GM10248 (cell line): ENCODE data around the gene LETM1.

ENCODE experiments used
- CTCF ChIA-PET: fragments of 300-600 bp; sonication (Branson Sonifier 250); formaldehyde crosslinking; extraction: SDS; loops from one replicate; lab custom pipeline; 2021; ENCODE audit warnings: antibody characterized with exemption; lab: Yijun Ruan, JAX
- POLR2A ChIA-PET: fragments of 350-650 bp; sonication (Branson Sonifier 250); formaldehyde crosslinking; extraction: SDS; loops from one replicate; lab custom pipeline; 2020; ENCODE audit warnings: antibody characterized with exemption; lab: Yijun Ruan, JAX
- DNase-seq: peaks from one replicate; pipeline ENCODE4 v3.0.0; 2012; ENCODE audit errors: extremely low spot score
- TF ChIP-seq, protein P1 (sequence below): IDR thresholded peaks from 2 replicates; pipeline ENCODE4 v1.5.1; 2012; ENCODE audit warnings: mild to moderate bottlenecking, low read depth; ENCODE audit errors: extremely low read depth, missing control alignments, control extremely low read depth

Gene LETM1

DNA sequence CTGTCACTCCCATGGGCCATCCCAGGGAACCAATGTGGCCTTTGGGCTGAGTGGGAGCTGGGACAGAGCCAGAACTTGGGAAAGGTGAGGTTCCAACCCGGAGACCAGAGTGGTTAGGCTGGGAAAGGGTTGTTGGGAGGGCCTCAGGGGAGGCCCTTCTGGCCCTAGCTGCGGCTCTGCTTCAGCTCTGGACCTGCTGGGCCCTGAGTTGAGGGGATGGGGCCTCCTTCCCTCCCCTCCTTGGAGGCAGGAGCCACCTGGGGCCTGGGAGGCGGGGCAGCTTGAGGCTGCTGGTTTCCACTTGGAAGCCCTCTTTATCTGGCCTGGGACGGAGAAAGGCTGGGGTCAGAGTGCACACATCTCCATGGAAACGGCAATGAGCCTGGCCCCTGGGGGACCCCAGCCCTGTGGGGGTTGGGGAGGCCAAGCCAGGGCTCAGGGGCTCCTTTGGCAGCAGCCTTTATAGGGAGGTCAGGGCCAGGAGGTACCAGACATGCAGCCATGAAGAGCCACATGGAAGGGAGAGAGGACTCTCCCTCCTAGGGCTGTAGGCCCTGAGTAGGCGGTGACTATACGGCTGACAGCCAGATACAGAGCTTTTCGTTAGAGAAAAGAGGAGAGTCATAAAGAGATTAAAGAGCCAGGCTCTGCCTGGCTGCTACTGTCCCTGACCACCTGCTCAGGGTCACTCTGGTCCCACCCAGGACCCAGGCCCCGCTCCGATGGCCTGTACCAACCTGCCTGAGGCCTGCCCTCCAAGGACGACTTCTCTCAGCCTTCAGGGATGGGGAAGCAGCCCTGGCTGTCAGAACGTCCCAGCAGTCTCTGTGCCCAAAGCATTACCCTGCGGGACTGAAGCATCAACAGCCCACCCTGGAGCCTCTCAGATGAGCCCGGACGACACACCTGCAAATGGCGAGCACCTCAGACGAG lies 8.4 kb upstream of the LETM1 start:
- TF ChIP-seq, protein P1, sequence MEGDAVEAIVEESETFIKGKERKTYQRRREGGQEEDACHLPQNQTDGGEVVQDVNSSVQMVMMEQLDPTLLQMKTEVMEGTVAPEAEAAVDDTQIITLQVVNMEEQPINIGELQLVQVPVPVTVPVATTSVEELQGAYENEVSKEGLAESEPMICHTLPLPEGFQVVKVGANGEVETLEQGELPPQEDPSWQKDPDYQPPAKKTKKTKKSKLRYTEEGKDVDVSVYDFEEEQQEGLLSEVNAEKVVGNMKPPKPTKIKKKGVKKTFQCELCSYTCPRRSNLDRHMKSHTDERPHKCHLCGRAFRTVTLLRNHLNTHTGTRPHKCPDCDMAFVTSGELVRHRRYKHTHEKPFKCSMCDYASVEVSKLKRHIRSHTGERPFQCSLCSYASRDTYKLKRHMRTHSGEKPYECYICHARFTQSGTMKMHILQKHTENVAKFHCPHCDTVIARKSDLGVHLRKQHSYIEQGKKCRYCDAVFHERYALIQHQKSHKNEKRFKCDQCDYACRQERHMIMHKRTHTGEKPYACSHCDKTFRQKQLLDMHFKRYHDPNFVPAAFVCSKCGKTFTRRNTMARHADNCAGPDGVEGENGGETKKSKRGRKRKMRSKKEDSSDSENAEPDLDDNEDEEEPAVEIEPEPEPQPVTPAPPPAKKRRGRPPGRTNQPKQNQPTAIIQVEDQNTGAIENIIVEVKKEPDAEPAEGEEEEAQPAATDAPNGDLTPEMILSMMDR: no peak
- CTCF ChIA-PET: interaction anchor here (3.8 kb wide), 1 partner anchor 35 kb away, joined by 15 read pairs; no protein-coding TSS in a partner anchor
- no peak for DNase-seq
- POLR2A ChIA-PET: no interaction called here

DNA sequence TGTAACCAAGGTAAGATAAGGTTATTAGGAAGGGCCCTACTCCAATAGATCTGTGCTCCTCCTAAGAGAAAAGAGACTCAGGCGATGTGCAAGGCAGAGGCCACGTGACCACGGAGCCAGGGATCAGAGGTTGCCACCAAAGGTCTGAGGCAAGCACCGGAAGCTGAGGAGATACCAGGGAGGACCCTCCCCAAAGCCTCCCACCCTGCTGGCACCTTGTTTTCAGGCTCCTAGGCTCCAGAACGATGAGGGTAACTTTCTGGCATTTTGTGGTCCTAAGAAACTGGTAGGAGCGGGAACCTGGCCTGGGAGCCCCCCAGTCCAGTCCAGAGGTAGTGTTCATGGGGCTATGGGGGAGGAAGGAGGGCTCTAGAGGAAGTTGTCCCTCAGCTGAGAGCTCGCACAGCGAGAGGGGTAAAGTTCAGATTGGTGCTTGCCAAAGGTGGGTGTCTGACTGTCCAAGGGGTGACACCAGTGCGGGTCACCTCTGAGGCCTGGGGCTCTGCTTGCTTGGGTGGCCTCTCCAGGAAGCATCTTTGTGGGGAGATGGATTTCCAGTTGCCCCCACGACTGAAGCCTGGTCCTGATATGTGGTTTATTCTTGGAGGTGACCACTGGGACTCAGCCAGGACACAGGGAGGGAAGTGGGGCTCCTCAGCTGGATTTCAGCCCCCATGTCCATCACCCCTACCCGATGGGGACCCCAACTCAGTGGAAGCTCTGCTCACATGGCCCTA lies 7.5 kb upstream of the LETM1 start:
- ChIA-PET POLR2A (no interaction called here), CTCF (interaction anchor here (3.8 kb wide), 1 partner anchor 36 kb away, joined by 15 read pairs; no protein-coding TSS in a partner anchor)
- no peak for DNase-seq
- TF ChIP-seq, protein P1: no peak

DNA sequence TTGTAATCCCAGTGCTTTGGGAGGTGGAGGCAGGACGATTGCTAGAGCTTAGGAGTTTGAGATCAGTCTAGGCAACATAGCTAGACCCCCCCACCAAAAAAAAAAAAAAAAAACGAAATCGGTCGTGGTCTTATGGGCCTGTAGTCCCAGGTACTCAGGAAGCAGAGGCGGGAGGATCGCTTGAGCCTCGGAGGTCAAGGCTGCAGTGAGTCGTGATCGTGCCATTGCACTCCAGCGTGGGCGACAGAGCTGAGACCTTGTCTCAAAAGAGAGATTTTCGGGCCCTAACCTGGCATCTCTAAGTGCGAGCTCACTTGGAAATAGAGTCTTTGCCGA lies 7.0 kb upstream of the LETM1 start:
- no peak for DNase-seq
- CTCF ChIA-PET: interaction anchor here (3.8 kb wide), 1 partner anchor 37 kb away, joined by 15 read pairs; no protein-coding TSS in a partner anchor
- POLR2A ChIA-PET: interaction anchor here (0.7 kb wide), 1 partner anchor 31 kb away, joined by 6 read pairs; no protein-coding TSS in a partner anchor
- TF ChIP-seq, protein P1: no peak

DNA sequence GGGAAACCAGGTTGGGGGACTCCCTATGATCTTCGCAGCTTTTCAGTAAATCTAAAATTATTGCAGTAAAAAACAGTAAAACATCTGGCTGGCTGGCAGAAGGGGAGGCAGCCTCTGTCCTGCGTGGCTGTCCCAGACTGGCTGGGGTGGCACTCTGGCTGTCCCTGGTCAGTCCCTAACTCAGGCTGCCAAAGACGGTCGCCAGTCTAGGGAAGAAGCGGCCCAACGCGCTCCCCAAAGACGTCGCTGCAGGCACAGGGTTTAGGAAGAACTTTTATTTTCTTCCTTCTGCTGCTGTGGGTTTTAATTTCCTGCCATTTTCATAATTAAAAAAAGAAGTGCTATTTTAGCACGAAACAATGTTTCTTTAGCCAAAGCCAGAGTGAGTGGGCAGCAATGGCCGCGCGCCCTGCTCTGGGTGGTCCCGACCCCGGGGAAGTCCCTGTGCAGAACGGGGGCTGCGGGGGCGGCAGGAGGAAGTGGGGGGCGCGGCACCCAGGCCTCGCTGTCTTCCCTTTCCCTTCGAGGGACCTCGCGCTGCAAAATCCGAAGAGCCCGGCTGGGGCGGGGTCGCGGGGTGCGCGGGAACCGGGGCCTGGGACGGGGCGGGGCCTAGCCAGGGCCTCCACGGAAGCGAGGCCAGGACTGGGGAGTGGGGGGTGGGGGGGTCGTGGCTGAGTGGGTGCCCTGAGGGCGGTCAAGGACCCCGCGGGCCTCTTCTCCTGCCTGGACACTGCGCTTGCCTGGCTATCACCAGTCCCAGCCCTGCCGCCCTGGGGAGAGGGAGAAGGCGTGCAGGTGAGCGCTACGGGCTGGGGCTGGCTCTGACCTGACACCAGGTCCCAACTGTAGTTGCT lies 6.3 kb upstream of the LETM1 start:
- no peak for DNase-seq
- POLR2A ChIA-PET: interaction anchor here (0.7 kb wide), 1 partner anchor 32 kb away, joined by 6 read pairs; no protein-coding TSS in a partner anchor
- TF ChIP-seq, protein P1: no peak
- CTCF ChIA-PET: interaction anchor here (0.7 to 1.3 kb wide), 4 partner anchors 7 to 115 kb away, joined by 3 read pairs; no protein-coding TSS in a partner anchor

DNA sequence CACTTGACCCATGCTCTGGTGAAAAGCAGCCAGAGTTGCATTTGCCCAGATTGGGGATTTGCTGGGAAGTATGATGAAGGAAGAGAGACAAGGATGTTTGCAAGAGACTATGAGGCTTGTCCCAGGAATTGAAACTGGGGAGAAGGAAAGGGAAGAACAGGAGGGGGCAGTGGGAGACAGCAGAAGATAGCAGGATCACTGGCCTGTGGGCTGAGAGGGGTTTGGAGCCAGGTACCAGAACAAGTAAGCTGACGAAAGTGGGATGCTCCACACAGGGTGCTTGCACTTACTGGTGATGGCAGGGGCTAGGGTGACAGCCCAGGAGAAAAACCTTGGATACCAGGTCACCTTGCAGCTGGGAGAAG lies 3.4 kb upstream of the LETM1 start:
- TF ChIP-seq, protein P1: no peak
- ChIA-PET POLR2A (no interaction called here), CTCF (interaction anchor here (1.7 to 1.9 kb wide), 2 partner anchors 16 to 40 kb away, joined by 5 read pairs; no protein-coding TSS in a partner anchor)
- DNase-seq: no peak

DNA sequence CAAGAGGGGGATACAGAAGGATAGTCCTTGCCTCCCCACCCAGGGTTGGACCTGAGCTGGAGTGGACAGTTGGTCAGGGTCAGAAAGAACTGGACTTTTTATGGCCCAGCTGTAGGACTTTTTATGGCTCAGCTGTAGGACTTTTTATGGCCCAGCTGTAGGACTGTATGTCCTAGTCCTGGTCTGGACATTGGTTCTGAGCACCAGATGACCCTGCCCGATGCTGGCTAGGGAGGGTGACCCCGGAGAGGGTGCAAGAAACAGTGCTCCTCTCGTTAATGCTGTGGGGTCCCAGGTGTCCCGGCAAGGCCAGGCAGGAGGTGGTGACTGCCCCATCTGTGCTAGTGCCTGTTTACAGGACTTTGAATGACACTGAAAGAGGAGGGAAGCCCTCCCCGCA lies 2.0 kb upstream of the LETM1 start:
- POLR2A ChIA-PET: no interaction called here
- CTCF ChIA-PET: interaction anchor here (1.7 to 2.3 kb wide), 2 partner anchors 10 to 42 kb away, joined by 4 to 12 read pairs; no protein-coding TSS in a partner anchor
- DNase-seq: no peak
- TF ChIP-seq, protein P1: no peak
